ENCODE data around the gene NGF.

DNA sequence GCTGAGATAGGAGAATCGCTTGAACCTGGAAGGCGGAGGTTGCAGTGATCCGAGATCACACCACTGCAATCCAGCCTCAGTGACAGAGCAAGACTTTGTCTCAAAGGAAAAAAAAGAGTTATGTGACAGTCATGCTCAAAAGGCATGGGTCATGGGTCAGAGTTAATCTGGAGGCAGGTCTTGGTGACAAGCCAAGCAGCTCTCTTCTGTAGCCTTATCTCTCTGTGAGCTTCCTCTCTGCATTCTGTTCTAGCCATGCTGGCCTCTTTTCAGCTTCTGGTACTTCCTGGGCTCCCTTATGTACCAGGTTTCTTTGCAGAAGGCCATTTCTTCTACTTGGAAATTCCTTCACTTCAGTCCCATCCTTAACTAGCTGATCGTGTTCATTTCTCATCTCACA lies 63.6 kb downstream of the NGF start:
- no peak for TF ChIP-seq CTCF (IDR thresholded peaks at IDR 0.05; ENCODE audit: low read length)
- TF ChIP-seq EZH2 (optimal IDR thresholded peaks at IDR 0.05; ENCODE audit: low read depth, low read length), result no peak

Data from MM.1S (cell line).